NCI-H69 (cell line): ENCODE measurements around the gene SSPN.

Experiments
- DNase-seq: peaks from one replicate; lab custom pipeline; 2025; lab: John Stamatoyannopoulos, UW

Gene SSPN

DNA sequence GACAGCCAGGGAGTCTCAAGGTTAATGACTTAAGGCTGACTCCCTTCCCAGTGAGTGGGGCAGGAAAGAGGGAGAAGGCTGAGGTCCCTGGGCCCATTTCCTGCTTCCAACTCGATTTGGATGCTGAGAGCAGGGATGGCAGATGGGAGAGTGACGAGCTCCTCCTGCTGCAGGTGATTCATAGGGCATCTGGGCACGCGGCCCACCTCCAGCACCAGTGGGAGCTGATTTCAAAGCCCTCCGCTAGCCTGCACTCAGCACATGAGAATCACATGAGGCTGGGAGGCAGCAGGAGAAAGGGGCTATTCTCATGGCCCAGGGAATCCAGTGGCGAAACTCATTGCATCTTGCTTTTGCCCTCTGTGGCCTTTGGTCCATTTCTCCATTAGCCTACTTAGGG, 90.8 kb downstream of the SSPN start:
- peak; percentile 11 for DNase-seq

DNA sequence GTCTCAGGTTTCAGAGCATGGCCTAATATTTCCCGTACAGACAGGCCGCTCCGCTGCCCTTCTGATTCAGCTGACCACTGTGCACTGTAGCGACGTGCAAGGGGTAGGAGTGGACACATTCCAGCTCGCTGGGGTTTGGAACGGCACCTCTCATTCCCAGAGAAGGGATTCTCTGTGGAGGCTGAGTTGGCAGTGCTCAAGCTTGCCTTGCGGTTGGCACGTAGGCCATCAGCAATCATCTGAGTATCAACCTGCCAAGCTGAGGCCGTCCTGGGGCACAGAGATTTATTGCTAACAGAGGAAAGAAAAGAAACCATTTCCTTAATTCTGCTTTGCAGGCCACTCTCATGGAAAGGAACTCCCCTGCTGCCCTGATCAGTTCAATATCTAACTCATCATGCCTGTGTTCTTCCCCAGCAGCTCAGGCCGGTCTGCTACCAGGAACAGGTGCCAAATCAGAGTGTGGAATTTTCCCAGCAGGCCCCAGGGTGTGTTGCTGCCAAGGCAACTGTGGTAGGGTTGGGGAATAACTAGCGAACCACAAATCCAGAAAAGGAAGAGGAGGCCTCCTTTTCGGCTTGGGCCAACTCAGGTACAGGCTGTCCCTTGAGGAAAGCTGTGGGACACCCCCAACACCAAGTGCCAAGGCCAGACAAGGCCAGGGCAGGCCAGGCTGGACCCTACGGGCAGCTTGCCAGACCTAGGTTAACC, 92.5 kb downstream of the SSPN start:
- DNase-seq, result no peak

DNA sequence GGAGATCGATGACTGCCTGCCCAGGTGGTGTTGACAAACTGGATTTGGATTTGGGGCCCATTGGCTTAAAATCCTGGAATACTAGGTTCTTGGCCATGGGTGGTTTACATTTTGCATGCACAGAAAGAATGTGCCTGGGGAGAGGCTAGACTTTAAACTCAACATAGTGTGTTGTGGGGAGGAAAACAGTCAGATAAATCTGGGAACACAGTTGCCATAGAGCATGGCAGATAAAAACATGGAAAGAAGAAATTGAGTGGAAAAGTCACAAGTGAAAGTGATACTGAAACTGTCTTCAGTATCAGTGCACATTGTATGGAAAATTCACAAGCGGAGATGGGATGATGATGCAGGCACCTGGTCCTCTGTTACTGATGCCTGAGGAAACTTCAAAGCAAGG, 95.2 kb downstream of the SSPN start:
- no peak for DNase-seq

DNA sequence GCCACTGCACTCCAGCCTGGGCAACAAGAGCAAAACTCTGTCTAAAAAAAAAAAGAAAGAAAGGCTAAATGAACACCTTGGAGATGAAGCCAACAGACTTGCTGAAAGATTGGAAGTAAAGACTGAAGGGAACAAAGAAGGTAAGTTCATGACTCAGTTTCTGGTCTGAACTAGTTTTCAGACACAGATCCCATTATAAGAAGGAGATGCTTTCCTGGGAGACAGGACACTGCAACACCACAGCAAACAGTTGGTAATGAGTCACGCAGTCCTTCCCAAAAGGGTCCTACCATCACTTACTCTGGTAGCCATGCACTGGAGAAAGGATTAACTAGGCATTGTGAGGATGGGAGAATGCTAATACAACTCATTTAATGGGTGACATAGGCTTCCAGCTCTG, 97.2 kb downstream of the SSPN start:
- DNase-seq, result no peak

DNA sequence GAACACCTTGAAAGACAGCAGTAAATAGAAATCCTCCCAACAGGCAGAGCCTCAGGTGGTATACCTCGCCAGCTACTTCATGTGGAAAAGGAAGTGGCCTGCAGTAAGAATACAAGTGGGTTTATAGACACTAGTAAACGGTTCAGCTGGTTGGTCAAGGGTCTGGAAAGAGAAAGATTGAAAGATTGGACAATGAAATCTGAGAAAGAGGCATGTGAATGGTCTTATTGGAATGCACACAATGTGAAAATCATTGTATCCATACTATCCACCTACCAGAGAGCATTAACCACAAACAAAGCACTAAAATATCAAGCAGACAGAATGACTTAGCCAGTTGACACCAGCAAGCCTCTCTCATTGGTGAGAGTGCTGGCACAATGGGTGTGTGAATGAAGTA, 98.2 kb downstream of the SSPN start:
- no peak for DNase-seq

DNA sequence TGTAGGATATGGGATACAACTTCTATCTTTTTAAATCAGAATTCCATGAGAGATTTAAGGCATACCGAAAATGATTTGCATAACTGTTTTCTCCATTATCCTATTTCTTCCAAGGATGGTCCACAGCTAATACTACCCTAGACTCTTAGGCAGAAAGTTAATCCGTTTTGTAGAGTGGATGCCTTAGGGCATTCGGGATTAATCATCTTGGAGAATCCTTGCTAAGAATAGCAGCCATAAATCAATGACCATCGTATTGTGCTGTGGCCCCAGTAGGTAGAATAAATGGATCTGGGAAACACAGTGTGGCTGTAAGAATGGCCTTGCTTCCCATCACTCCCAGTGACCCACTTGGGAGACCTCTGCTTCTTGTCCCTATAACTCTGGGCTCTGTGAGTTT, 99.6 kb downstream of the SSPN start:
- no peak for DNase-seq

DNA sequence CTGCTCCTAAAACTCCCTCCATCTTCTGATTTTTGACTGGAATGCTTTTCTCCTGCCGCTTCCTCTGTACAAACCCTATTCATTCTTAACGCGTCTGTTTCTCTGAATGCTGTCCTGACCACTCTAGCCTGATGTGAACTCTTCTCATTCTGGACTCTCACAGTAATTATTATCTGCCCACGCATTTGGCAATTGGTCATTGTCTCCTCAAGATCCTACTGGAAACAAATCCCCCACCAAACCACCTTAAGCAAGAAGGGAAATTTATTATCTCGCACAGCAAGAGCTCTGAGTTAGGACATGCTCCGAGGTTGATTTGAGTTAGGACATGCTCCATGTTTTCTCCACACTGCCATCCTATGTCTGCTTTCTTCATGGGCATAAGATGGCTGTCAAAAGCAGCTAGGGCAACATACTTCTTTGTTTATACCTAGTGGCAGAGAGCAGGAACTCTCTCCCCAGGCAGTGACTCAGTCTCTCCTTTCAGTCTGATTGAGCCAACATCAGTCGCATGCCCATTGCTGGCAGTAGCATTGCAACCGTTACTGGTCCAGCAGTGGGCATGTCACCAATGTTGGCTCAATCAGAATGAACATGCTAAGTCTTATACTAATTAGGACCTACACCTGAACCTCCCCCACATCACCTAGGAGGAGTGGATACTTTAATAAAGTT, 102.2 kb downstream of the SSPN start:
- DNase-seq, result no peak

DNA sequence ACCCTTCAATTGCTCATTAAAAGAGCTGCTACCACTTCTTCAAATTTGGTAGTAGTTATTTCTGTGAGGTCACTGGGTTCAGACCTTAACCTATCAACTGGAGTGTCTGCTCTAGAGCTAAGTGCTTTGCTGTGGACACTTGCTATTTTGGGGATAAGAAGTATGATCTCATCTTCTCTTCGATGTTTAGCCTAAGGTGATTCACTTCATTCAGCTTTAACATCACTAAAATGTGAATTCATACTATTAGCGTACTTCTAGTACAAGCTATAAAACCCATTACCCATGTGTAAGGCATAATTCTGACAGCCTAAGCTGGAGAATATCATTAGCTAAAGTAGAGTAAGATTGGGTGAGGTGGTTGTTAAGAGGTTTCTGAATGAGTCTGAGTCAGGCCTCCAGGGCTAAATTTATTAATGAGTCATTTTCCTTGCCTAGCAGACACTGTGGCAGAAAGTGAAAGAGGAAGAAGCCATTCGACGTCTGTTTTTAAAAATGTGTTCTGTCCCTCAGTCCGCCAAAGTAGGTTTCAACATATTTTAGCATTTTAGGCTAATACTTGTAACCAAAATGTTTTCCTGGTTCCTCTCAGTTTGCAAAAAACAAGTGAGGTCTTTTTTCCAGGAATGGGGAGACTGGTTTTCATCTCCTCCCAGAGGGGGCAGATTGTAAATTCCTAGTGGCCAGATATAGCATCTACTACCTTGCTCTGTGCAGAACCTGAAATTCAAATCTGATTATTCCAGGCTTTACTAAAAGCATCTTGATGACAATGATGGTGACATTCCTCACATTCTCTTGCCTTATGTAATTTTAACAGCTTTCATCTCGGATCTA, 103.6 kb downstream of the SSPN start:
- no peak for DNase-seq

DNA sequence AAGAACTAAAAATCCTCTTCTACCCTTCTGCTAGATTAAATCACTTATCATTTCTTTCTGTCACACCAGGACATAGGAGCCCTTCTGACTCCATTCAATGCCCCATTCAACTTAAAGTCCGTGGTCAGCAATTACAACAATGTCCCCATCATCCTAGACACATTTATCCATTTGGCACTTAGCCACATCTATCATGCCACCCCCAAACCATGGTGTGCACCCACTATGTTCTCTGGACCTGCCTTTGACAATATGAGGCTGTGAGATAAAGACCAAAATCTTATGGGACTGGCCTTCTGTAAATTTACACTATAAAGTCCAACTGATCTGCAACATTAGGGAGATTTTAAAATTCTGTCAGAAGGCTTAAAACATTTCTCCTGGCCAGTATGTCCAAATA, 104.4 kb downstream of the SSPN start:
- DNase-seq, result no peak
